H1 (cell line): ENCODE data around the gene DMWD. TPM values are rescaled to one million over a fixed set of nuclear protein-coding genes. Genes with fewer than 3 reads are reported as not detected.

Source experiments
- BACH1 ChIP-seq: IDR thresholded peaks from 2 replicates; pipeline ENCODE4 v1.6.1; 2012; ENCODE audit warnings: low read length, improper control_type of control experiment
- CHD2 ChIP-seq: IDR thresholded peaks from 2 replicates; pipeline ENCODE4 v1.6.1; 2012; ENCODE audit warnings: low read length, improper control_type of control experiment
- JUND ChIP-seq: IDR thresholded peaks from 2 replicates; pipeline ENCODE4 v1.6.1; 2011; ENCODE audit warnings: mild to moderate bottlenecking, improper control_type of control experiment, low read length
- MAX ChIP-seq: IDR thresholded peaks from 2 replicates; pipeline ENCODE4 v1.6.1; 2012; ENCODE audit warnings: inconsistent platforms
- POLR2AphosphoS5 ChIP-seq: IDR thresholded peaks from 2 replicates; pipeline ENCODE4 v1.6.1; 2011; ENCODE audit warnings: low read depth, low read length
- RFX5 ChIP-seq: IDR thresholded peaks from 2 replicates; pipeline ENCODE4 v1.6.1; 2011; ENCODE audit warnings: low read depth, low read length, improper control_type of control experiment, borderline replicate concordance
- SAP30 ChIP-seq: fragments of 300-600 bp; sonication (generic); IDR thresholded peaks from 2 replicates; pipeline ENCODE4 v1.7.1; 2012; ENCODE audit warnings: low read length, moderate library complexity, mild to moderate bottlenecking, inconsistent platforms; ENCODE audit not compliant: insufficient read depth, insufficient replicate concordance
- SIRT6 ChIP-seq: IDR thresholded peaks from one replicate; pipeline ENCODE4 v1.7.1; 2012; ENCODE audit warnings: low read length, inconsistent platforms
- TAF7 ChIP-seq: optimal IDR thresholded peaks from 2 replicates; pipeline ENCODE3; 2011; ENCODE audit warnings: low read depth, mild to moderate bottlenecking, inconsistent platforms, low read length, moderate library complexity, borderline replicate concordance
- TCF12 ChIP-seq: IDR thresholded peaks from 2 replicates; pipeline ENCODE4 v1.6.1; 2011; ENCODE audit warnings: low read depth, mild to moderate bottlenecking, low read length
- USF2 ChIP-seq: IDR thresholded peaks from 2 replicates; pipeline ENCODE4 v1.6.1; 2011; ENCODE audit warnings: low read length, improper control_type of control experiment
- polyA plus RNA-seq, 7 experiments: library from polyadenylated mRNA; depleted of rRNA in 3 of 7; stranded (reverse) in 5 of 7; unstranded in 2 of 7; fragments of >200 nt in 5 of 7; fragments of 200-250 nt in 2 of 7; gene quantifications; 1 replicate in 5 of 7; 2 replicates in 1 of 7; 4 replicates in 1 of 7; pipeline versions ENCODE4 v1.2.1 to v1.2.3, GENCODE V29; 2011 to 2013; ENCODE audit warnings: missing spikeins in 2 of 7, mixed read lengths in 2 of 7
- total RNA-seq: library from RNA; stranded (reverse); fragmentation: NEBNext Ultra II Directional; extraction: Animal tissue kit (Norgen Biotek cat#: 25700); gene quantifications from 2 replicates; pipeline ENCODE4 v1.2.1, GENCODE V29; 2021

DMWD gene
- total and polyA plus RNA-seq, 2 of the 8 experiments (the other 6 are each of a cell fraction or from before 2014, with no cell fraction given): 13.6 to 41.0 TPM

GRCh38 chr19:45777395-45777961 lies 15.2 kb downstream of the DMWD start (continued):
- no peak for TF ChIP-seq USF2
- no peak for TF ChIP-seq BACH1
- TF ChIP-seq TAF7: no peak
- TF ChIP-seq POLR2AphosphoS5: no peak
- no peak for TF ChIP-seq JUND
- no peak for TF ChIP-seq CHD2
- TF ChIP-seq SAP30: no peak
- no peak for TF ChIP-seq SIRT6
- TF ChIP-seq TCF12: no peak
- TF ChIP-seq RFX5: no peak
- TF ChIP-seq MAX: no peak
